ENCODE data around the gene CDH13. TPM values are rescaled to one million over a fixed set of nuclear protein-coding genes. Genes with fewer than 3 reads are reported as not detected.

The CDH13 gene
- total and polyA plus RNA-seq, 2 donors (not counting 3 experiments of a cell fraction or from before 2014, with no cell fraction given), result 96.6 to 124 TPM

GRCh38 chr16:82805866-82806265 is 179.1 kb downstream of the CDH13 start:
- no peak overlapping the region for H3K4me2 ChIP-seq (ENCODE audit: insufficient read depth, low read length)
- CTCF ChIA-PET, result interaction anchor here (0.7 to 1.4 kb wide), 2 partner anchors 8 to 11 kb away, joined by 3 read pairs; no protein-coding TSS in a partner anchor
- dilution Hi-C loops (cut with MboI; ENCODE audit: extremely low pct_ligation_motif_present, low sequenced_read_pairs) (no loop called here), intact Hi-C loops (cut with micrococcal nuclease) (no loop called here)
- H3K27ac ChIP-seq (ENCODE audit: insufficient read depth, low read depth, low read length), result no peak overlapping the region
- FAIRE-seq (no peak), DNase-seq (ENCODE audit: low read depth, low spot score) (no peak)
- peaks cover 6% of the 10 kb centered on the region for H3K4me1 ChIP-seq (ENCODE audit: control insufficient read depth, extremely low read depth, insufficient read depth, low read length)
- H3K9me3 ChIP-seq (replicated peaks; ENCODE audit: control insufficient read depth, insufficient read depth, low read length), result no peaks in the 10 kb centered on the region
- POLR2A ChIA-PET, result no interaction called here
- H4K20me1 ChIP-seq (replicated peaks; ENCODE audit: control insufficient read depth, extremely low read depth, insufficient read depth, low read length), result no peaks in the 10 kb centered on the region
- H3K36me3 ChIP-seq (ENCODE audit: control insufficient read depth in 2 of 2, extremely low read depth in 1 of 2, insufficient read depth in 2 of 2, low read length in 2 of 2), result no peaks in the 10 kb centered on the region
- no peak overlapping the region for H3K9ac ChIP-seq (replicated peaks; ENCODE audit: extremely low read depth, insufficient read depth, low read length)
- H3K4me3 ChIP-seq (replicated peaks in 1 of 3; ENCODE audit: insufficient read depth in 1 of 3, low read depth in 1 of 3, low read length in 3 of 3), result no peak overlapping the region
- H3K27me3 ChIP-seq (ENCODE audit: control insufficient read depth in 2 of 2, insufficient read depth in 2 of 2, low read length in 2 of 2), result no peaks in the 10 kb centered on the region
- H2AFZ ChIP-seq (ENCODE audit: low read depth, low read length), result no peak overlapping the region
- no peaks in the 10 kb centered on the region for H3K79me2 ChIP-seq (ENCODE audit: control insufficient read depth, insufficient read depth, low read length)
- H3K9me1 ChIP-seq (replicated peaks; ENCODE audit: control insufficient read depth, extremely low read depth, insufficient read depth, low read length), result no peaks in the 10 kb centered on the region
- no peak for TF ChIP-seq POLR2AphosphoS5 (IDR thresholded peaks at IDR 0.05; ENCODE audit: insufficient read depth, low read depth, low read length)
- TF ChIP-seq JUN (IDR thresholded peaks at IDR 0.05; ENCODE audit: borderline replicate concordance, insufficient read depth, insufficient read length, low read depth), result no peak
- TF ChIP-seq GATA2 (IDR thresholded peaks at IDR 0.05; ENCODE audit: insufficient read depth, insufficient read length, low read depth, low read length), result no peak
- TF ChIP-seq CTCF (IDR thresholded peaks at IDR 0.05; ENCODE audit: extremely low read depth in 1 of 2, insufficient read depth in 1 of 2, low read depth in 1 of 2, low read length in 2 of 2), result no peak
- TF ChIP-seq MAX (IDR thresholded peaks at IDR 0.05; ENCODE audit: insufficient read depth, insufficient read length), result no peak
- no peak for TF ChIP-seq POLR2A (IDR thresholded peaks at IDR 0.05; ENCODE audit: low read depth, low read length)
- no peak for TF ChIP-seq MYC (IDR thresholded peaks at IDR 0.05; ENCODE audit: low read depth, low read length)
- no peak for TF ChIP-seq EZH2 (IDR thresholded peaks at IDR 0.05; ENCODE audit: borderline replicate concordance, low read depth, low read length, severe bottlenecking)
- TF ChIP-seq FOS (IDR thresholded peaks at IDR 0.05; ENCODE audit: borderline replicate concordance, insufficient read depth, low read length), result no peak
- no TSS peak for BruUV-seq (replicated peaks)

All from endothelial cell of umbilical vein (primary cell).